ENCODE data around the gene CYCS.

Gene CYCS

DNA sequence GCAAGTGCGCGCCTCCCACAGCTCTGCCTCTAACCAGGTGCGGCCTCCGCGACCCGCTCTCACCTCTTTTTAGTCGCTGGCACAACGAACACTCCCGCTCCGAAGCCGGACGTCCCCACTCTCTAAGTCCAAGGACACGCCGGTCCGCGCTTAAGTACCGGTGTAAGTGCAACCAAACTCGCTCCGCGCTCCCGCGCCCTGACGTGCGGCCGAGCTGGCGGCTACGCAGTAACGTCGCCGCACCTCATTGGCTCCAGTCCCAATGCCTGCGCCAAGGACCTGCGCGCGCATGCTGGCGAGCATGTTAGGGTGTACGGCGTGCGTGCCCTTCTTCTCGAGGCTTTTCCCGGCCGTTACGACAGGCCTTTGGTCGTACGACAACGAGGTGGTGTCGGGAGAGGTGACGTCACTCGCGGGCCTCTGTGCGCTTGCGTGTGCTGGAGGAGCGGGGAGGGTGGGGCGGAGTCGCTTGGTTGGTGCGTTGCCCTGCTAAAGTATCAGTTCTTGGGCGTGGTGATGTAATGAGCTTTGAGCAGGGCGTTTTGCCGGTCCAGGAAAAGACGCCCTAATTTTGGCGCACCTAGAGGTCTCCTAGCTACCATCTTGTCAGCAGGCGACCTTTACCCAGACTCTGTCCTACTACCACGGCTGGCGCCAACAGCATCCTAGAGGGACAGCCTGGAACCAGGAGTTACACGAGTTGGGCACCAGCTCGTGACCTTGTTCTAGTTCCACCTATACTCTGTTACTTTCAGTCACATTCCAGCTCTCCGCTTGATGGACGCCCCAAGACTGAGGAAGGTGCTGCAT is at the start of gene CYCS:
Gene CYCS (minus strand): TSS at position 124 of the 810 bp plus-strand sequence. CDS start 1,141 bp downstream, outside the sequence.
- DNase-seq = peak; percentile 99

DNA sequence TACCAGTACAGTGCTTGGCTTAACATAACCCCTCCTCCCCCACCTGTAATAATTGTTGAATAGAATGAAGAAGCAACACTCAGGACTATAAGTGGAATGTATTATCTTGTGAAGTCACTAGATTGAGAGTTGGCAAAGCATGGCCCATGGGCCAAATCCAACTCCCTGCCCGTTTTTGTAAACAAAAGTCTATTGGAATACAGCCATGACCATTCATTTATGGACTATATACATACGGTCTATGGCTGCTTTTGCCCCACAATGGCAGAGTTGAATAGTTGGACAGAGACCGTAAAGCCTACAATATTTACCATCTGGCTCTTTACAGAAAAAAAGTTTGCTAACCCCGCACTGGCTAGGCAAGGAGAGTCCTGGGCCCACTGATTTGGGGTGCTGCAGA is 48.1 kb upstream of the CYCS start:
- DNase-seq = no peak

GRCh38 chr7:25171516-25171915 is 46.5 kb upstream of the CYCS start:
- no peak for DNase-seq

- no peak for DNase-seq
Observed at GRCh38 chr7:25171071-25171470, 46.0 kb upstream of the CYCS start.

DNA sequence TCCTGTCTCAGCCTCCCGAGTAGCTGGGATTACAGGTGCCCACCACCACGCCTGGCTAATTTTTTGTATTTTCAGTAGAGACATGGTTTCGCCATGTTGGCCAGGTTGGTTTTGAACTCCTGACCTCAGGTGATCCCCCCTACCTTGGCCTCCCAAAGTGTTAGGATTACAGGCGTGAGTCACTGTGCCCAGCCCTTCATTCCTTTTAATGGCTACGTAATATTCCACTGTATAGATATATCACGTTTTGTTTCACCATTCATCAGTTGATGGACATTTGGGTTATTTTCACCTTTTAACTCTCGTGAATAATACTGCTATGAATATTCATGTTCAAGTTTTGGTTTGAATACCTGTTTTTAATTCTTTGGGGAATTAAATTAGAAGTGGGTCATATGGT is 44.6 kb upstream of the CYCS start:
- no peak for DNase-seq

GRCh38 chr7:25168145-25168544 is 43.1 kb upstream of the CYCS start:
- DNase-seq = no peak

DNA sequence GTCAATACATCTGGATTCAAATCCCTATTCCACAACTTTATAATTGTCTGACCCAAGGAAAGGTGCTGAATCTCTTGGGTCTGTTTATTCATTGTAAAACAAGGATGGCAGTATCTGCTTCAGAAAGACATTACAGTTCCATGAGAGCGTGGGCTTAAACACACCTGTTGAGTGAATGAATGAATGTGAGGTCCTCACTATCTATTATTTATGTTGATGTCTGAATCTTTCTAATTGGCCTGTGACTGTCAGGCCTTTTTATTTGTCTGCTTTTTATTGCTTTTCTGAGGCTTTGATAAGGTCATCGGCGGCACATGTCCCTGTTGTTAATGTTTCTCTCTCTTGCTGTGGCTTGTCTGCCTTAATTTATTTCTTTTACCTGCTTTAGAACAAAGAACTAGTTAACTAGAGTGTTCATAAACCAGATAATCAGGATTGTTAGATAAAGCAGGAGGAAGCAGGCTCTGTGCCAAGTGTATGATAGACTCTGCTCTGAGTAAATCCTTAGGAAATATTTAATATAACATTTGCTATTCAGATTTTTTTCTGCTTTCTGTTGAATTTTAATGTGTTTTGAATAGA is 42.3 kb upstream of the CYCS start:
- DNase-seq = no peak

DNA sequence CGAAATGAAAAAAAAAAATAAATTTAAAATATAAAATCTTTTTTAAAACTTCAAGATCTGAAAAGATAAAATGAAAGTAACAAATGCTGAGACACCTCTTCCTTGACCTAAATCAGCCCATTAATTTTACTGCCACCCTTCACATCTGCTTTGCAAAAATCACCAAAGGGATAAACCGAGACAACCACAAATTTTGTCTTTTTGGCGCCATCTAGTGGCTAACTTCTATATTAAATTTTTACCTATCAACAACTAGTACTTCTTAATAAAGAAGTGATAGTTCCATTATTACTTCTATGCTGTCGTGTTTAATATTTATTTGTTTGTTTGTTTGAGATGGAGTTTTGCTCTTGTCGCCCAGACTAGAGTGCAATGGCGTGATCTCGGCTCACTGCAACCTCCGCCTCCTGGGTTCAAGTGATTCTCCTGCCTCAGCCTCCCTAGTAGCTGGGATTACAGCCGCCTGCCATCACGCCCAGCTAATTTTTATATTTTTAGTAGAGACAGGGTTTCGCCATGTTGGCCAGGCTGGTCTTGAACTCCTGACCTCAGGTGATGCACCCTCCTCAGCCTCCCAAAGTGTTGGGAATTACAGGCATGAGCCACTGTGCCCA is 35.0 kb upstream of the CYCS start:
- DNase-seq = peak; percentile 18

DNA sequence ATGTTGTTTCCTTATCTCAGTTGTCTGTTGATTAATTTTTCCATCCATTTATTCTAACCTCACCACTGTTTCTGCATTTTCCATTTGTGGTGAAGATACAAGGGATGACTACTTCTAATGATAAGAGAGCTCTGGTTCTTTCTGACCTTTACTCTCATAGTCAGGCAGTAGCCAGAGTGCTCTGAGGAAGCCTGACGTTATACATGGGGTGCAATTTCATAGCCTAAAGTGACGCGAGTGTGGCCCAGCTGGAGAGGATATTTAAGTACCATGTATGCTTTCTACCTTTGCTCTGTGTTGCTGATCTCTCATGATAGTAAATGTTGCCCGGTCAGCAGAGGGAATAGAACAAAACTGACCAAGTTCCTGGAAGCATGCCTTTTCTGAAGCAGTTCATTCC is 33.9 kb upstream of the CYCS start:
- DNase-seq = no peak

DNA sequence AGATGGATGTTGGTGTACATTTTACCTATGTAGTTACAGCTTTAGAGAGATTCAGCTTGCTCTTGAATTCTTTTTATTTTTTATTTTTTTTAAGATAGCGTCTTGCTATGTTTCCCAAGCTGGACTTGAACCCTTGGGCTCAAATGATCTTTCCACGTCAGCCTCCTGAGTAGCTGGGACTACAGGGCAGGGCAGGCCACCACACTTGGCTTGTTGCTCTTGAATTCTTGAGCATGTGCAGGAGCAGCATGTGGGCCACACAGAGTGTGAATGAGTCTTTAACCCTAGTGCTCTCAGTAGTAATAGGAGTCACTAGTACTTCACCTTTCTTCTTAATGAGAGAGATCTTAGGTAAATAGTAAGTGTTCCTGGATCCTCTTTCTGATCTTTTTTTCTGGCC is 26.7 kb upstream of the CYCS start:
- DNase-seq = no peak

DNA sequence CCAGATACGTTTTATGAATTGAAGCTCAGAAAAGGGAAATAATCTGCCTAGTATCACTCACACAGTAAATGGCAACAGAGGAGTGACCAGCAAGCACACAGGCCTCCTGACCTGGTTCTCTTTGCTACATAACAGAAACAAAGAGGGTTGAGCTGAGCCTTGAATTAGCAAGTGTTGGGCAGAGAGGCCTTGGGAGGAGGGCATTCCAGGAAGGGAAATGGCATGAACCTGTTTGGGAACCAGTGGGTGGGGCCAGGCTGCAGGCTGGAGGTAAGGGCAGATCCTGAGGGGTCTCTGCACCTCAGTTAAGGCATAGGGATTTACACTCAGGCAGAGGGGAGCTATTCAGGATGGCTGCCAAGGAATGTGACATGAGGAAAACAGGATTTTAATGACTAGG is 24.8 kb upstream of the CYCS start:
- DNase-seq = no peak

- DNase-seq = no peak
Observed at GRCh38 chr7:25148772-25149575, 23.9 kb upstream of the CYCS start.

- DNase-seq = no peak
Observed at GRCh38 chr7:25143763-25144162, 18.7 kb upstream of the CYCS start.

DNA sequence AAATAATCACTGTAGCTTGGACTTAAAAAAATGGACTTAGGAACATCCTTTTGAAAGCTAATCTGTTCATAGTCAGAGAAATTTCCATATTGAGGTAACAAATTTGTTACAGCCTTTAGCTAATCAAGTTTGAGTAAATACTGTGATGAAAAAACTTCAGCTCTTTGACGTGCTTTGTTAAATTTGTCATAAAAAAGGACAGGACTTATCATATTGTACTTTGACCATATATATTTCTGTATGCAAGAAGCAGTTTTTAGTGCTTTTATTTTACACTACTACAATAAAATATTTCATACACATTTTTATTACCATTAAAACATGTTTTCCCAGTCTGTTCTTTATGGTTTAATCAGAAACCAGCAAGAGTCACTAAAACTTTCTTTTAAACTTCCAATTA is 14.5 kb upstream of the CYCS start:
- DNase-seq = no peak

GRCh38 chr7:25134358-25135010 is 9.4 kb upstream of the CYCS start:
- DNase-seq = no peak

DNA sequence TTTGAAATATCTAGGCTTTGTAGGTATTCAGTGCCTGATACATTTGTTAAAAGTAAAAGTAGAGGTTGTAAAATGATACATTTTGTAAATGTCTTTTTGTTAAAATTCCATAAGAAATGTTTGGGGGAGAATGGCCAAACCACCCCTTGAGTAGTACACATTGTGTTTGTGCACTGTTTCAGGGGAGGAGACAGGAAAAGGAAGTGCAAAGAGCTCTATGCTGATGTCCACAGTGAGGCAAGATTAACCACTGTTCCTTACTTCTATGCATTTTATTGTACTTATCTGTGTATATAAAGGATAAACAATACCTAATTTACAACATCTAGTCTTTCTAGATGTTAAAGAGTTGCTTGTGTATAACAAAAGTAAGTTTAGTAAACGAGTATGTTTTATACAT is 7.4 kb upstream of the CYCS start:
- no peak for DNase-seq

GRCh38 chr7:25126751-25127150 is 1.7 kb upstream of the CYCS start:
- no peak for DNase-seq

DNA sequence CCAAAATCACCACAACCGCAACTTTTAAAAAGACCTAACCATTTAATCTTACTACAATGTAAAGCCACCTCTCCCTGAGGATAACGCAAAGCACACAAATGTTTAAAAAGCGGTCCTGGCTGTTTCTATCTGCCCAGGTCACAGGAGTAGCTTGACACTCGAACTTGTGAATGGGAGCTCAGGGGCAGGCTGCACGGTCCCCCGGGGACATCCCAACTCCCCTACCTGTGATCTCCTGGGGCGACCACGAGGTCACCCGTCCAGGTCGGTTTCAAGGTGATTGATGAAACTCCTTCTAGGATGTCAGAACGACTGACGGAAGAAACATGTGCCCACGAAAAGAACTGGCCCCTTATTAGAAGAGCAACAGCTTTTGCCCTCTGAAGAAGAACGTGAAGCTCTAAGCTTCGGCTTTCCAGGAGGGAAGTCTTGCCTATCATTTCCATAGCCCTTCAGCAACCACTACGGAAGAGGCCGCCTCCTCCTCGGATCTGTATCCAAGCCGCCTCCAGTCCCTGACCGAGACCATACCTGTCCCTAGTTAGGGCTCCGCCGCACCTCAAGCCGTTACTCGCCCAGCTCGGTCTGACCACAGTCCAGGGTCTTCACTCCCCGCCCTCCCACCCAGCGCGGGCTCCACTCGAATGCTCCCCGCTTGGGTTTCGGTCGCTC is 459 bp downstream of the CYCS start:
- no peak for DNase-seq

DNA sequence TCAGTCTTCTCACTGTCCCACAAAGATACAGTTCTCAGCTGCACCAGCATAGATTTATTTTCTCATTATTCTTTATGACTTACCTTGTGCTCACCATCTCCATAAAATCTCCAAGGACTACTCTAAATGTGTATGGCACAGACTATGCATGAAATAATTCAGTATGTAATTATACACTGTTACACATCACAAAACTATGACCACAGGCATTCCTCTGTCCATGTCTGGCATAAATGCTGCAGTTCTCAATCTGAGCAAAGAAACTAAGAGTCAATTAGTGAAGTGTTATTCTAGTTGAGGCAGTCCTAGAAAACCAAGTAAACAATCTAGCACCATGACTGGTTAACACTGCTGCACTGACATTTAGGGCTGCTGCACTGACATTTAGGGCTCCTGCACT is 2.7 kb downstream of the CYCS start:
- DNase-seq = no peak

GRCh38 chr7:25121599-25121998 is 3.5 kb downstream of the CYCS start:
- DNase-seq = no peak

DNA sequence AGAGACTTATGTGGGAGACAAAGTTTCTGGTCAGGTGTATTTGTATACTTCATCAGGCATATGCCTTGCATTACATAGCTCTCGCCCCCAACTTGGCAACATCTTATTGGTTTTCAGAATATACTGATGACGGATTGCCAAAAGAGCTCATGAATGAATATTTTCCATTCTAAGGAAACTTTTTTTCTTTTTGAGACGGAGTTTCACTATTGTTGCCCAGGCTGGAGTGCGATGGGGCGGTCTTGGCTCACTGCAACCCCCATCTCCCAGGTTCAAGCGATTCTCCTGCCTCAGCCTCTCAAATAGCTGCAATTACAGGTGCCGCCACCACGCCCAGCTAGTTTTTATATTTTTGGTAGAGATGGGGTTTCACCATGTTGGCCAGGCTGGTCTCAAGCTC is 6.0 kb downstream of the CYCS start:
- DNase-seq = no peak

- no peak for DNase-seq
Observed at GRCh38 chr7:25118048-25118753, 6.9 kb downstream of the CYCS start.
